Activated CD8-positive, alpha-beta memory T cell treated with anti-CD3 and anti-CD28 coated beads, Interleukin-2, amount 10 ng/mL, durations not matched to agents 7 days and 5 days (primary cell): Measurements from ENCODE around the gene FILIP1L. TPM values are rescaled to one million over a fixed set of nuclear protein-coding genes. Genes with fewer than 3 reads are reported as not detected.

Source experiments
- ATAC-seq: fragments of 150-1000 bp; cut with Tn5 transposase; one replicate; pipeline ENCODE4 v1.10.0; 2021; ENCODE audit warnings: moderate library complexity
- CTCF ChIA-PET: fragments of 350-600 bp; sonication (Branson Sonifier 250); formaldehyde crosslinking; loops from one replicate; lab custom pipeline; 2021; ENCODE audit warnings: antibody characterized with exemption; lab: Charles Lee
- DNase-seq: peaks from one replicate; pipeline ENCODE4 v3.0.0-alpha.2; 2020
- H3K27ac Mint-ChIP-seq: one replicate; pipeline ENCODE4 v1.8.0; 2021; ENCODE audit warnings: mild to moderate bottlenecking, mixed read lengths
- H3K27me3 Mint-ChIP-seq: one replicate; pipeline ENCODE4 v1.8.0; 2021; ENCODE audit warnings: mixed read lengths
- H3K36me3 Mint-ChIP-seq: one replicate; pipeline ENCODE4 v1.8.0; 2021; ENCODE audit warnings: mild to moderate bottlenecking, mixed read lengths
- H3K4me1 Mint-ChIP-seq: one replicate; pipeline ENCODE4 v1.8.0; 2021; ENCODE audit warnings: mixed read lengths
- H3K4me3 Mint-ChIP-seq: one replicate; pipeline ENCODE4 v1.8.0; 2021; ENCODE audit warnings: mild to moderate bottlenecking, moderate library complexity, mixed read lengths
- H3K9me3 Mint-ChIP-seq: one replicate; pipeline ENCODE4 v1.8.0; 2022; ENCODE audit warnings: low read depth, mixed read lengths
- total RNA-seq, 2 experiments: library from RNA; stranded (reverse); gene quantifications; one replicate each; pipeline ENCODE4 v1.2.3, GENCODE V29; 2021

FILIP1L gene
- total RNA-seq, 2 experiments from 2014 or later = 2.4 to 15.5 TPM

- Mint-ChIP-seq H3K36me3 (peaks cover 2% of the 10 kb centered on the region), H3K9me3 (no peaks in the 10 kb centered on the region), H3K4me1 (peaks cover under 1% of the 10 kb centered on the region), H3K27me3 (no peaks in the 10 kb centered on the region), H3K27ac (no peak overlapping the region), H3K4me3 (no peak overlapping the region)
- DNase-seq (no peak), ATAC-seq (no peak)
- CTCF ChIA-PET = interaction anchor here (1.1 kb wide), 1 partner anchor 14 kb away, joined by 3 read pairs; no protein-coding TSS in a partner anchor
Measured at GRCh38 chr3:100120012-100120411, 5.7 kb upstream of the FILIP1L start.

GRCh38 chr3:100117093-100117492 is 2.8 kb upstream of the FILIP1L start:
- DNase-seq (no peak), ATAC-seq (no peak)
- no peaks in the 10 kb centered on the region for H3K4me1 Mint-ChIP-seq
- H3K27ac Mint-ChIP-seq = no peak overlapping the region
- peaks cover 6% of the 10 kb centered on the region for H3K36me3 Mint-ChIP-seq
- no peak overlapping the region for H3K4me3 Mint-ChIP-seq
- no peaks in the 10 kb centered on the region for H3K27me3 Mint-ChIP-seq
- CTCF ChIA-PET = no interaction called here
- H3K9me3 Mint-ChIP-seq = no peaks in the 10 kb centered on the region

- ATAC-seq (no peak), DNase-seq (no peak)
- H3K27me3 Mint-ChIP-seq = no peaks in the 10 kb centered on the region
- H3K4me1 Mint-ChIP-seq = peaks cover 8% of the 10 kb centered on the region
- CTCF ChIA-PET = interaction anchor here (1.3 kb wide), 1 partner anchor 45 kb away, joined by 3 read pairs; no protein-coding TSS in a partner anchor
- H3K36me3 Mint-ChIP-seq = peaks cover 18% of the 10 kb centered on the region
- H3K9me3 Mint-ChIP-seq = peaks cover 2% of the 10 kb centered on the region
- peak overlapping the region; percentile 21 for H3K27ac Mint-ChIP-seq
- no peak overlapping the region for H3K4me3 Mint-ChIP-seq
Measured at GRCh38 chr3:100113723-100114412, 433 bp downstream of the FILIP1L start.

- no peaks in the 10 kb centered on the region for H3K27me3 Mint-ChIP-seq
- no peak overlapping the region for H3K4me3 Mint-ChIP-seq
- H3K36me3 Mint-ChIP-seq = peaks cover 24% of the 10 kb centered on the region
- no peak overlapping the region for H3K27ac Mint-ChIP-seq
- peaks cover 2% of the 10 kb centered on the region for H3K9me3 Mint-ChIP-seq
- CTCF ChIA-PET = no interaction called here
- peaks cover 25% of the 10 kb centered on the region for H3K4me1 Mint-ChIP-seq
- ATAC-seq (no peak), DNase-seq (no peak)
Measured at GRCh38 chr3:100111728-100112127, 2.6 kb downstream of the FILIP1L start.

GRCh38 chr3:100110162-100110561 is 4.1 kb downstream of the FILIP1L start:
- no peaks in the 10 kb centered on the region for H3K27me3 Mint-ChIP-seq
- H3K4me1 Mint-ChIP-seq = peaks cover 41% of the 10 kb centered on the region
- CTCF ChIA-PET = interaction anchor here (0.8 to 1.4 kb wide), 3 partner anchors 21 to 262 kb away, joined by 3 to 5 read pairs (median 4); no protein-coding TSS in a partner anchor
- H3K9me3 Mint-ChIP-seq = peaks cover 2% of the 10 kb centered on the region
- no peak overlapping the region for H3K4me3 Mint-ChIP-seq
- DNase-seq (no peak), ATAC-seq (no peak)
- peaks cover 27% of the 10 kb centered on the region for H3K36me3 Mint-ChIP-seq
- H3K27ac Mint-ChIP-seq = no peak overlapping the region

- Mint-ChIP-seq H3K4me1 (peaks cover 57% of the 10 kb centered on the region), H3K27me3 (no peaks in the 10 kb centered on the region)
- CTCF ChIA-PET = interaction anchor here (1.4 kb wide), 1 partner anchor 36 kb away, joined by 3 read pairs; no protein-coding TSS in a partner anchor
Measured at GRCh38 chr3:100108464-100109079, 5.7 kb downstream of the FILIP1L start.

GRCh38 chr3:100107221-100107814 is 7.0 kb downstream of the FILIP1L start:
- Mint-ChIP-seq H3K9me3 (peaks cover 2% of the 10 kb centered on the region), H3K4me1 (peaks cover 65% of the 10 kb centered on the region), H3K27me3 (no peaks in the 10 kb centered on the region), H3K36me3 (peaks cover 36% of the 10 kb centered on the region), H3K27ac (no peak overlapping the region), H3K4me3 (no peak overlapping the region)
- ATAC-seq = no peak
- CTCF ChIA-PET = interaction anchor here (0.8 to 1.4 kb wide), 2 partner anchors 17 to 38 kb away, joined by 3 to 5 read pairs; no protein-coding TSS in a partner anchor
- DNase-seq = no peak

More at GRCh38 chr3:100108464-100109079, 5.7 kb downstream of the FILIP1L start:
- H3K36me3 Mint-ChIP-seq = peaks cover 29% of the 10 kb centered on the region
- DNase-seq = peak; percentile 50
- H3K27ac Mint-ChIP-seq = peak overlapping the region; percentile 34
- ATAC-seq = no peak
- peaks cover 2% of the 10 kb centered on the region for H3K9me3 Mint-ChIP-seq
- H3K4me3 Mint-ChIP-seq = no peak overlapping the region

- peaks cover 2% of the 10 kb centered on the region for H3K9me3 Mint-ChIP-seq
- peak overlapping the region; percentile 84 for H3K27ac Mint-ChIP-seq
- DNase-seq = no peak
- no peaks in the 10 kb centered on the region for H3K27me3 Mint-ChIP-seq
- H3K4me1 Mint-ChIP-seq = peaks cover 65% of the 10 kb centered on the region
- ATAC-seq = no peak
- peaks cover 38% of the 10 kb centered on the region for H3K36me3 Mint-ChIP-seq
- CTCF ChIA-PET = interaction anchor here (0.7 to 1.4 kb wide), 4 partner anchors 16 to 275 kb away, joined by 3 to 5 read pairs (median 4); no protein-coding TSS in a partner anchor
- H3K4me3 Mint-ChIP-seq = no peak overlapping the region
Measured at GRCh38 chr3:100106531-100107141, 7.7 kb downstream of the FILIP1L start.

- no peak for ATAC-seq
- no peak overlapping the region for H3K4me3 Mint-ChIP-seq
- CTCF ChIA-PET = interaction anchor here (0.7 to 1.4 kb wide), 4 partner anchors 16 to 274 kb away, joined by 3 to 5 read pairs (median 4); no protein-coding TSS in a partner anchor
Measured at GRCh38 chr3:100106094-100106493, 8.2 kb downstream of the FILIP1L start.

GRCh38 chr3:100105501-100105900 is 8.8 kb downstream of the FILIP1L start:
- CTCF ChIA-PET = interaction anchor here (0.7 to 2.9 kb wide), 9 partner anchors 15 to 361 kb away, joined by 3 to 8 read pairs (median 3); no protein-coding TSS in a partner anchor
- DNase-seq = no peak
- Mint-ChIP-seq H3K4me1 (peaks cover 67% of the 10 kb centered on the region), H3K36me3 (peaks cover 40% of the 10 kb centered on the region), H3K4me3 (no peak overlapping the region), H3K27ac (peak overlapping the region; percentile 84), H3K9me3 (peaks cover 2% of the 10 kb centered on the region), H3K27me3 (no peaks in the 10 kb centered on the region)
- ATAC-seq = peak; percentile 48

More at GRCh38 chr3:100106094-100106493, 8.2 kb downstream of the FILIP1L start:
- Mint-ChIP-seq H3K27me3 (no peaks in the 10 kb centered on the region), H3K27ac (peak overlapping the region; percentile 84), H3K4me1 (peaks cover 66% of the 10 kb centered on the region), H3K36me3 (peaks cover 41% of the 10 kb centered on the region), H3K9me3 (peaks cover 2% of the 10 kb centered on the region)
- no peak for DNase-seq

GRCh38 chr3:100104817-100105413 is 9.4 kb downstream of the FILIP1L start:
- Mint-ChIP-seq H3K27me3 (no peaks in the 10 kb centered on the region), H3K4me3 (no peak overlapping the region), H3K36me3 (peaks cover 34% of the 10 kb centered on the region), H3K4me1 (peaks cover 68% of the 10 kb centered on the region), H3K9me3 (no peaks in the 10 kb centered on the region), H3K27ac (peak overlapping the region; percentile 84)
- ATAC-seq (no peak), DNase-seq (no peak)
- CTCF ChIA-PET = interaction anchor here (0.7 to 2.9 kb wide), 9 partner anchors 15 to 361 kb away, joined by 3 to 8 read pairs (median 3); no protein-coding TSS in a partner anchor

GRCh38 chr3:100104442-100104798 is 9.9 kb downstream of the FILIP1L start:
- peaks cover 33% of the 10 kb centered on the region for H3K36me3 Mint-ChIP-seq
- H3K27ac Mint-ChIP-seq = peak overlapping the region; percentile 84
- DNase-seq (no peak), ATAC-seq (no peak)
- H3K4me1 Mint-ChIP-seq = peaks cover 67% of the 10 kb centered on the region
- no peaks in the 10 kb centered on the region for H3K27me3 Mint-ChIP-seq
- CTCF ChIA-PET = interaction anchor here (1.0 to 2.9 kb wide), 7 partner anchors 12 to 362 kb away, joined by 3 to 8 read pairs (median 4); no protein-coding TSS in a partner anchor
- H3K4me3 Mint-ChIP-seq = no peak overlapping the region
- H3K9me3 Mint-ChIP-seq = no peaks in the 10 kb centered on the region
